Left cardiac atrium (tissue), 4 donors: ENCODE results near the gene TSPAN12. TPM values are rescaled to one million over a fixed set of nuclear protein-coding genes. Genes with fewer than 3 reads are reported as not detected.
"Not testable (repeated sequence)": the region's sequence is repeated elsewhere in the genome, so short reads cannot be mapped to it uniquely, and the experiment has no call there.

Experiments
- ATAC-seq, 2 donors: fragments of 200-7000 bp; cut with Tn5 transposase; one replicate each; pipeline ENCODE4 v1.9.1; 2020; ENCODE audit warnings: mild to moderate bottlenecking in 2 of 2, moderate library complexity in 2 of 2
- DNase-seq: peaks from one replicate; pipeline ENCODE4 v3.0.0-alpha.2; 2020
- intact Hi-C, 2 donors: fragments of 100-400 bp; cut with DNase I; formaldehyde crosslinking; loops; one replicate each; pipeline versions ENCODE4 v1.14.1 to v1.15.1; 2022 to 2023
- total RNA-seq, 2 donors: library from RNA; stranded (reverse); fragmentation: NEBNext Ultra II Directional; extraction: Animal tissue kit (Norgen Biotek cat#: 25700); gene quantifications; one replicate each; pipeline ENCODE4 v1.2.1, GENCODE V29; 2021
- donor health status: DM: no; HTN: yes; CAD: no.
- donor health status: DM: no; HTN: yes; CAD: no; lungs with severe emphysema.
- donor health status: DM: yes; HTN: yes; CAD: no.
- donor health status: Dilated cardiomyopathy.

Gene TSPAN12
- total RNA-seq, 2 donors from 2014 or later, result 46.9 to 50.5 TPM

GRCh38 chr7:120780938-120781337 lies 77.0 kb downstream of the TSPAN12 start:
- DNase-seq, result no peak
- ATAC-seq, result no peak
- intact Hi-C loops, result no loop called here

GRCh38 chr7:120780451-120780850 lies 77.5 kb downstream of the TSPAN12 start:
- ATAC-seq, intact Hi-C loops, DNase-seq: not testable (repeated sequence)

GRCh38 chr7:120779078-120779477 lies 78.9 kb downstream of the TSPAN12 start:
- intact Hi-C loops, DNase-seq, ATAC-seq: not testable (repeated sequence)

- no peak for ATAC-seq
- intact Hi-C loops, result no loop called here
- DNase-seq, result no peak
These were observed 82.2 kb downstream of the TSPAN12 start for GRCh38 chr7:120775755-120776154.

GRCh38 chr7:120774481-120774880 lies 83.5 kb downstream of the TSPAN12 start:
- ATAC-seq (no peak), DNase-seq (no peak)
- intact Hi-C loops, result no loop called here

GRCh38 chr7:120770206-120770605 lies 87.7 kb downstream of the TSPAN12 start:
- ATAC-seq (no peak), DNase-seq (no peak)
- intact Hi-C loops, result no loop called here

- ATAC-seq (no peak), DNase-seq (no peak)
- intact Hi-C loops, result no loop called here
These were observed 97.1 kb downstream of the TSPAN12 start for GRCh38 chr7:120760851-120761250.

GRCh38 chr7:120760050-120760449 lies 97.9 kb downstream of the TSPAN12 start:
- no peak for DNase-seq
- ATAC-seq, result no peak
- intact Hi-C loops, result no loop called here

GRCh38 chr7:120743128-120743527 lies 114.8 kb downstream of the TSPAN12 start:
- ATAC-seq (no peak), DNase-seq (no peak)
- intact Hi-C loops, result no loop called here

GRCh38 chr7:120742372-120742771 lies 115.6 kb downstream of the TSPAN12 start:
- ATAC-seq, result no peak
- no peak for DNase-seq
- intact Hi-C loops, result no loop called here

- intact Hi-C loops, result no loop called here
- ATAC-seq (no peak), DNase-seq (no peak)
These were observed 116.4 kb downstream of the TSPAN12 start for GRCh38 chr7:120741371-120742042.

- ATAC-seq, result no peak
- intact Hi-C loops, result no loop called here
- DNase-seq, result no peak
These were observed 117.6 kb downstream of the TSPAN12 start for GRCh38 chr7:120740348-120740747.

- intact Hi-C loops, result no loop called here
- no peak for ATAC-seq
- DNase-seq, result no peak
These were observed 119.1 kb downstream of the TSPAN12 start for GRCh38 chr7:120738816-120739215.

Other genes starting within 250 kb of the TSPAN12 start
- gene ING3, start 92.6 kb upstream of the TSPAN12 start, total RNA-seq, result 10 to 100 TPM; 12.2 to 13.8 TPM
- gene CPED1, start 130.6 kb upstream of the TSPAN12 start, total RNA-seq, result 10 to 100 TPM; 19.2 to 27.0 TPM